SJCRH30 (cell line): Measurements from ENCODE around the gene ABCA4. TPM values are rescaled to one million over a fixed set of nuclear protein-coding genes. Genes with fewer than 3 reads are reported as not detected.

Source experiments
- DNase-seq, 2 experiments: peaks; one replicate each; pipeline ENCODE4 v3.0.0-alpha.2; 2015 to 2020
- H3K27ac ChIP-seq: fragments of 250-450 bp; sonication (Bioruptor Pico); 2 replicates; pipeline ENCODE4 v1.5.1; 2020; ENCODE audit warnings: mild to moderate bottlenecking, moderate library complexity
- H3K27me3 ChIP-seq: fragments of 250-450 bp; sonication (Bioruptor Pico); 2 replicates; pipeline ENCODE4 v1.5.1; 2020; ENCODE audit warnings: mild to moderate bottlenecking, moderate library complexity
- H3K36me3 ChIP-seq: fragments of 250-450 bp; sonication (Bioruptor Pico); 2 replicates; pipeline ENCODE4 v1.5.1; 2020; ENCODE audit warnings: mild to moderate bottlenecking, moderate library complexity
- H3K4me1 ChIP-seq: fragments of 250-450 bp; sonication (Bioruptor Pico); 2 replicates; pipeline ENCODE4 v1.5.1; 2020; ENCODE audit warnings: mild to moderate bottlenecking, moderate library complexity
- H3K4me3 ChIP-seq: fragments of 250-450 bp; sonication (Bioruptor Pico); 2 replicates; pipeline ENCODE4 v1.5.1; 2020; ENCODE audit warnings: mild to moderate bottlenecking, moderate library complexity
- H3K9me3 ChIP-seq: fragments of 250-450 bp; sonication (Bioruptor Pico); replicated peaks from 2 replicates; pipeline ENCODE4 v1.5.1; 2020; ENCODE audit warnings: mild to moderate bottlenecking, moderate library complexity
- total RNA-seq: library from RNA; depleted of rRNA; stranded (reverse); fragments of >200 nt; shearing (Covaris generic); gene quantifications from 2 replicates; pipeline ENCODE4 v1.2.3, GENCODE V29; 2014

ABCA4 gene
- total RNA-seq, 1 experiment from 2014 or later = 0.08 TPM

- no peak overlapping the region for H3K27ac ChIP-seq
- H3K4me1 ChIP-seq = peaks cover 26% of the 10 kb centered on the region
- no peaks in the 10 kb centered on the region for H3K27me3 ChIP-seq
- H3K9me3 ChIP-seq = no peaks in the 10 kb centered on the region
- H3K4me3 ChIP-seq = no peak overlapping the region
- DNase-seq = no peak
- H3K36me3 ChIP-seq = no peaks in the 10 kb centered on the region
These were observed 103.7 kb downstream of the ABCA4 start for GRCh38 chr1:94017155-94017829.

GRCh38 chr1:94015489-94015817 is 105.5 kb downstream of the ABCA4 start:
- H3K9me3 ChIP-seq = no peaks in the 10 kb centered on the region
- DNase-seq = no peak
- no peaks in the 10 kb centered on the region for H3K36me3 ChIP-seq
- H3K27ac ChIP-seq = no peak overlapping the region
- no peak overlapping the region for H3K4me3 ChIP-seq
- H3K27me3 ChIP-seq = no peaks in the 10 kb centered on the region
- H3K4me1 ChIP-seq = peaks cover 11% of the 10 kb centered on the region

- no peaks in the 10 kb centered on the region for H3K9me3 ChIP-seq
- no peak for DNase-seq
- peaks cover 7% of the 10 kb centered on the region for H3K4me1 ChIP-seq
- H3K36me3 ChIP-seq = no peaks in the 10 kb centered on the region
- H3K27me3 ChIP-seq = no peaks in the 10 kb centered on the region
- no peak overlapping the region for H3K4me3 ChIP-seq
- no peak overlapping the region for H3K27ac ChIP-seq
These were observed 106.1 kb downstream of the ABCA4 start for GRCh38 chr1:94014635-94015488.

- Histone ChIP-seq H3K4me3 (no peak overlapping the region), H3K27ac (no peak overlapping the region), H3K9me3 (no peaks in the 10 kb centered on the region)
These were observed 106.9 kb downstream of the ABCA4 start for GRCh38 chr1:94014087-94014486.

GRCh38 chr1:94013367-94013878 is 107.5 kb downstream of the ABCA4 start:
- Histone ChIP-seq H3K27me3 (peaks cover 4% of the 10 kb centered on the region; the same call in 1 of the 2 replicates), H3K36me3 (no peaks in the 10 kb centered on the region), H3K27ac (no peak overlapping the region), H3K9me3 (no peaks in the 10 kb centered on the region), H3K4me1 (peaks cover 7% of the 10 kb centered on the region), H3K4me3 (no peak overlapping the region)
- DNase-seq = no peak

More at GRCh38 chr1:94014087-94014486, 106.9 kb downstream of the ABCA4 start:
- DNase-seq = no peak
- no peaks in the 10 kb centered on the region for H3K36me3 ChIP-seq
- H3K4me1 ChIP-seq = peaks cover 7% of the 10 kb centered on the region
- H3K27me3 ChIP-seq = no peaks in the 10 kb centered on the region

- Histone ChIP-seq H3K36me3 (no peaks in the 10 kb centered on the region), H3K4me1 (peaks cover 7% of the 10 kb centered on the region), H3K27me3 (peaks cover 8% of the 10 kb centered on the region; the same call in 1 of the 2 replicates), H3K27ac (no peak overlapping the region), H3K4me3 (peak overlapping the region; percentile 10), H3K9me3 (no peaks in the 10 kb centered on the region)
- DNase-seq = peak; percentile 56
These were observed 108.1 kb downstream of the ABCA4 start for GRCh38 chr1:94012708-94013366.

- DNase-seq = no peak
- Histone ChIP-seq H3K4me3 (no peak overlapping the region), H3K9me3 (no peaks in the 10 kb centered on the region), H3K27me3 (peaks cover 8% of the 10 kb centered on the region; the same call in 1 of the 2 replicates), H3K4me1 (peaks cover 7% of the 10 kb centered on the region), H3K27ac (no peak overlapping the region), H3K36me3 (no peaks in the 10 kb centered on the region)
These were observed 109.0 kb downstream of the ABCA4 start for GRCh38 chr1:94011709-94012595.

- Histone ChIP-seq H3K4me1 (peaks cover 7% of the 10 kb centered on the region), H3K9me3 (no peaks in the 10 kb centered on the region), H3K27me3 (peaks cover 8% of the 10 kb centered on the region; the same call in 1 of the 2 replicates), H3K4me3 (no peak overlapping the region), H3K36me3 (no peaks in the 10 kb centered on the region), H3K27ac (no peak overlapping the region)
- DNase-seq = no peak
These were observed 109.8 kb downstream of the ABCA4 start for GRCh38 chr1:94011129-94011528.

GRCh38 chr1:94009304-94009703 is 111.6 kb downstream of the ABCA4 start:
- Histone ChIP-seq H3K36me3 (no peaks in the 10 kb centered on the region), H3K27ac (no peak overlapping the region), H3K4me3 (no peak overlapping the region), H3K4me1 (peaks cover 7% of the 10 kb centered on the region), H3K27me3 (peaks cover 12% of the 10 kb centered on the region; the same call in 1 of the 2 replicates), H3K9me3 (no peaks in the 10 kb centered on the region)
- no peak for DNase-seq

GRCh38 chr1:94006604-94007003 is 114.3 kb downstream of the ABCA4 start:
- no peaks in the 10 kb centered on the region for H3K9me3 ChIP-seq
- no peak overlapping the region for H3K4me3 ChIP-seq
- no peaks in the 10 kb centered on the region for H3K36me3 ChIP-seq
- no peak overlapping the region for H3K27ac ChIP-seq
- no peak for DNase-seq
- H3K27me3 ChIP-seq = peaks cover 12% of the 10 kb centered on the region; the same call in 1 of the 2 replicates
- H3K4me1 ChIP-seq = no peaks in the 10 kb centered on the region

GRCh38 chr1:94004924-94005323 is 116.0 kb downstream of the ABCA4 start:
- Histone ChIP-seq H3K27ac (no peak overlapping the region), H3K9me3 (no peaks in the 10 kb centered on the region), H3K27me3 (peaks cover 12% of the 10 kb centered on the region; the same call in 1 of the 2 replicates), H3K36me3 (no peaks in the 10 kb centered on the region), H3K4me1 (no peaks in the 10 kb centered on the region), H3K4me3 (no peak overlapping the region)
- DNase-seq = no peak

- H3K27ac ChIP-seq = no peak overlapping the region
- no peaks in the 10 kb centered on the region for H3K9me3 ChIP-seq
- no peaks in the 10 kb centered on the region for H3K4me1 ChIP-seq
- H3K4me3 ChIP-seq = no peak overlapping the region
- H3K36me3 ChIP-seq = no peaks in the 10 kb centered on the region
- DNase-seq = no peak
- 0 out of 2 replicates have a peak, but pooled peaks cover 4% of the 10 kb centered on the region for H3K27me3 ChIP-seq
These were observed 118.7 kb downstream of the ABCA4 start for GRCh38 chr1:94002046-94002787.

GRCh38 chr1:94001397-94002045 is 119.4 kb downstream of the ABCA4 start:
- Histone ChIP-seq H3K9me3 (no peaks in the 10 kb centered on the region), H3K27ac (no peak overlapping the region), H3K27me3 (0 out of 2 replicates have a peak, but pooled peaks cover 4% of the 10 kb centered on the region), H3K36me3 (no peaks in the 10 kb centered on the region), H3K4me1 (no peaks in the 10 kb centered on the region), H3K4me3 (no peak overlapping the region)
- DNase-seq = no peak
